Activated naive CD4-positive, alpha-beta T cell treated with anti-CD3 and anti-CD28 coated beads for 36 hours (primary cell): ENCODE measurements around the gene DPYSL4. TPM values are rescaled to one million over a fixed set of nuclear protein-coding genes. Genes with fewer than 3 reads are reported as not detected.
A peak's percentile ranks its signal among the peaks of the same experiment; 100 is the strongest.
"Not testable (repeated sequence)": the region's sequence is repeated elsewhere in the genome, so short reads cannot be mapped to it uniquely, and the experiment has no call there.

Experiments used
- CTCF ChIA-PET: fragments of 350-600 bp; sonication (Branson Sonifier 250); formaldehyde crosslinking; loops from one replicate; lab custom pipeline; 2021; ENCODE audit warnings: antibody characterized with exemption; lab: Charles Lee
- DNase-seq: peaks from one replicate; pipeline ENCODE4 v3.0.0-alpha.2; 2020
- H3K27ac Mint-ChIP-seq: one replicate; pipeline ENCODE4 v1.8.0; 2021; ENCODE audit warnings: mild to moderate bottlenecking, mixed read lengths
- H3K27me3 Mint-ChIP-seq: one replicate; pipeline ENCODE4 v1.8.0; 2021; ENCODE audit warnings: low read depth, mixed read lengths
- H3K36me3 Mint-ChIP-seq: one replicate; pipeline ENCODE4 v1.8.0; 2021; ENCODE audit warnings: low read depth, mixed read lengths
- H3K4me1 Mint-ChIP-seq: one replicate; pipeline ENCODE4 v1.8.0; 2021; ENCODE audit warnings: low read depth, mixed read lengths
- H3K4me3 Mint-ChIP-seq: one replicate; pipeline ENCODE4 v1.8.0; 2021; ENCODE audit warnings: mild to moderate bottlenecking, moderate library complexity, mixed read lengths
- H3K9me3 Mint-ChIP-seq: one replicate; pipeline ENCODE4 v1.8.0; 2021; ENCODE audit warnings: mixed read lengths
- intact Hi-C: fragments of 100-400 bp; cut with micrococcal nuclease; formaldehyde crosslinking; loops from one replicate; pipeline ENCODE4 v1.15.1; 2023
- total RNA-seq, 2 experiments: library from RNA; stranded (reverse); gene quantifications; one replicate each; pipeline ENCODE4 v1.2.3, GENCODE V29; 2021

The DPYSL4 gene
- total RNA-seq, 2 experiments from 2014 or later = 10.8 to 14.1 TPM

- peaks cover under 1% of the 10 kb centered on the region for H3K4me1 Mint-ChIP-seq
- intact Hi-C loops = no loop called here
- H3K36me3 Mint-ChIP-seq = no peaks in the 10 kb centered on the region
- no peak overlapping the region for H3K27ac Mint-ChIP-seq
- no peak overlapping the region for H3K4me3 Mint-ChIP-seq
- no peak for DNase-seq
- H3K9me3 Mint-ChIP-seq = no peaks in the 10 kb centered on the region
- CTCF ChIA-PET = no interaction called here
- no peaks in the 10 kb centered on the region for H3K27me3 Mint-ChIP-seq
Observed at GRCh38 chr10:132152896-132153580, 33.7 kb upstream of the DPYSL4 start.

- no peaks in the 10 kb centered on the region for H3K9me3 Mint-ChIP-seq
- H3K4me3 Mint-ChIP-seq = no peak overlapping the region
- H3K27ac Mint-ChIP-seq = no peak overlapping the region
- no peaks in the 10 kb centered on the region for H3K36me3 Mint-ChIP-seq
- CTCF ChIA-PET = no interaction called here
- intact Hi-C loops = no loop called here
- H3K27me3 Mint-ChIP-seq = no peaks in the 10 kb centered on the region
- no peak for DNase-seq
- peaks cover 5% of the 10 kb centered on the region for H3K4me1 Mint-ChIP-seq
Observed at GRCh38 chr10:132153616-132154217, 33.0 kb upstream of the DPYSL4 start.

DNA sequence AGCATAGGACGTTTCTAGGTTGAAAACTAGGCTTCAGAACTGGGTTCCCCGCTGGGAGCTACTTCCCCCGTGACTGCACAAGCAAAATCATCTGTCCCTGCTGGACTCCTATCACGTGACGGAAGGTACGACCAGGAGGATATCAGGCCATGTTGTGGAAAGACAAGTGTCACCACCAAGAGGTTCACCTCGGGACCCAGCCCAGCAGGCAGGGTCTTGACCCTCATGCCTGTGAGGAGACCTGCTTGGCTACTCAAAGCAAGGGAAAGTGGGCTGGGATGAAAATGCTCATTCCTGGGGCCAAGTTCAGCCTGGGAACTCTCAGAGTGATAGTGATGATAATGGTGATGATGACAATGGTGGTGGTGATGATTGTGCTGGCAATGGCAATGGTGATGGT lies 32.3 kb upstream of the DPYSL4 start:
- H3K36me3 Mint-ChIP-seq = no peaks in the 10 kb centered on the region
- CTCF ChIA-PET = no interaction called here
- H3K9me3 Mint-ChIP-seq = no peaks in the 10 kb centered on the region
- no peaks in the 10 kb centered on the region for H3K27me3 Mint-ChIP-seq
- peaks cover 11% of the 10 kb centered on the region for H3K4me1 Mint-ChIP-seq
- DNase-seq = no peak
- H3K27ac Mint-ChIP-seq = no peak overlapping the region
- H3K4me3 Mint-ChIP-seq = no peak overlapping the region
- intact Hi-C loops = no loop called here

DNA sequence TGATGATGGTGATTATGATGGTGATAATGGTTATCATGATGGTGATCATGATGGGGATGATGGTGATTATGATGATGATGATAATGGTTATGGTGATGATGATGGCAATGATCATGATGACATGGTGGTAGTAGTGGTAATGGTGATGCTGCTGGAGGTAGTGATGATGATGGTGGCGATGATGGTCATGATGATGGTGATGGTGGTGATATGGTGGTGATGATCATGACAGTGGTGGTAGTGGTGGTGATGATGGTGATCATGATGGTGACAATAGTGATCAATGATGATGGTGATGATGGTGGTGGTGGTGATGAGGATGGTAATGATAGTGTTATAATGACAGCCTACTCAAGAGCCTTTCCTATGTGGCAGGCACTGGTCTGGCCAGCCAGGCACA lies 31.8 kb upstream of the DPYSL4 start:
- Mint-ChIP-seq H3K4me1 (peaks cover 12% of the 10 kb centered on the region), H3K27me3 (no peaks in the 10 kb centered on the region), H3K9me3 (no peaks in the 10 kb centered on the region), H3K27ac (no peak overlapping the region), H3K4me3 (no peak overlapping the region), H3K36me3 (no peaks in the 10 kb centered on the region)
- DNase-seq = no peak
- intact Hi-C loops = loop anchor here (5.0 kb wide), 2 partner anchors 177 to 268 kb away; partner anchors contain the start of gene LRRC27
- CTCF ChIA-PET = no interaction called here

- intact Hi-C loops = loop anchor here (5.0 kb wide), 2 partner anchors 176 to 269 kb away; partner anchors contain the start of gene LRRC27
- CTCF ChIA-PET = no interaction called here
- H3K36me3 Mint-ChIP-seq = no peaks in the 10 kb centered on the region
Observed at GRCh38 chr10:132155723-132156381, 30.9 kb upstream of the DPYSL4 start.

GRCh38 chr10:132156382-132156781 lies 30.4 kb upstream of the DPYSL4 start:
- Mint-ChIP-seq H3K27me3 (no peaks in the 10 kb centered on the region), H3K27ac (no peak overlapping the region), H3K9me3 (no peaks in the 10 kb centered on the region), H3K4me3 (no peak overlapping the region), H3K4me1 (peaks cover 12% of the 10 kb centered on the region), H3K36me3 (no peaks in the 10 kb centered on the region)
- intact Hi-C loops = loop anchor here (5.0 kb wide), 2 partner anchors 176 to 269 kb away; partner anchors contain the start of gene LRRC27
- CTCF ChIA-PET = no interaction called here
- no peak for DNase-seq

More at GRCh38 chr10:132155723-132156381, 30.9 kb upstream of the DPYSL4 start:
- Mint-ChIP-seq H3K27me3 (no peaks in the 10 kb centered on the region), H3K27ac (no peak overlapping the region), H3K4me1 (peaks cover 12% of the 10 kb centered on the region), H3K9me3 (no peaks in the 10 kb centered on the region), H3K4me3 (no peak overlapping the region)
- DNase-seq = no peak

DNA sequence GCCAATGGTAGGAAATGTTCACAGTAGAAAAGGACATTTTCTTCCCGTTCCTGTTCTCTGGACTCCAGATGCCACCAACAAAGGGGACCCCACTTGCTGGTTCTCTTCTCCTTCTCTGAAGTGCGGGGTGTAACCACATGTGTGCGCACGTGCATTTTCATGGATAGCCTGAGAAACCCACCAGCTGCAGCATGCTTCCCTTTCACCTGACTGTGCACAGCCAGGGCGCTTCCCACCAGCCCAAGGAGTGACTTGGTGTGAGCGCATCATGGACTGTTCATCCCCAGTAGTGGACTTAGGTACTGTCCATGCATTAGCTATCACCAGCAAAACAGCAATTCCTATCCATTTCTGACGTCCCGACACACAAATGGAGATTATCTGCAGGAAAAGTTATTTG lies 29.6 kb upstream of the DPYSL4 start:
- intact Hi-C loops = loop anchor here (5.0 kb wide), 2 partner anchors 175 to 270 kb away; partner anchors contain the start of gene LRRC27
- CTCF ChIA-PET = interaction anchor here (1.2 kb wide), 1 partner anchor 271 kb away, joined by 3 read pairs; no protein-coding TSS in a partner anchor
- Mint-ChIP-seq H3K27ac (no peak overlapping the region), H3K4me3 (no peak overlapping the region), H3K9me3 (no peaks in the 10 kb centered on the region), H3K36me3 (no peaks in the 10 kb centered on the region), H3K4me1 (peaks cover 17% of the 10 kb centered on the region), H3K27me3 (no peaks in the 10 kb centered on the region)
- no peak for DNase-seq

DNA sequence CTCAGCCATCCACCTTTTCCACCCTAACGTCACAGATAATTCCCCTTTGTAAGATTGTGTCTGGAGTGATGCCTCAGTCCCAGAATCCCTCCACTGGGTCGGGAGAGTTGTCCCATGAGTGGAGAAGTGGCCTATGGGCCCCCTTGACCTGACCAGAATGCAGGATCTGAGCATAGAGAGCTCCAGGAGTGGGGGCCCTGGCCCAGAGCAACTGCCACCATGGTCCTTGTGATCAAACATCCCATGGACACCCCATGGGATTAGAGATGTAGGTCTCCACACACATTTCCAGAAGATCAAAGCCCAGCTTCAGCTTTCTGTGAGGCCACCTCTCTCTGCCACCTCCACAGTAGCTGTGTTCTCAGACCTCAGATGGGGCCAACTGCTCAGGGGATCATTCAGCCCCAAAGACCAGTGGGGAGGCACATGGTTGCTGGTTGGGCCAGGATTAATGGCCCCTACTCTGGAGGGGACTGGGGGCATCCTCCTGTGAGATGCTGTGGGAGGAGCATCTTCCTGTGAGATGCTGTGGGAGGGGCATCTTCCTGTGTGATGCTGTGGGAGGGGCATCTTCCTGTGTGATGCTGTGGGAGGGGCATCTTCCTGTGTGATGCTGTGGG lies 28.5 kb upstream of the DPYSL4 start:
- intact Hi-C loops = loop anchor here (1.0 to 5.0 kb wide), 4 partner anchors 17 to 379 kb away; partner anchors contain the start of genes INPP5A and LRRC27
- H3K27ac Mint-ChIP-seq = peak overlapping the region; percentile 67

DNA sequence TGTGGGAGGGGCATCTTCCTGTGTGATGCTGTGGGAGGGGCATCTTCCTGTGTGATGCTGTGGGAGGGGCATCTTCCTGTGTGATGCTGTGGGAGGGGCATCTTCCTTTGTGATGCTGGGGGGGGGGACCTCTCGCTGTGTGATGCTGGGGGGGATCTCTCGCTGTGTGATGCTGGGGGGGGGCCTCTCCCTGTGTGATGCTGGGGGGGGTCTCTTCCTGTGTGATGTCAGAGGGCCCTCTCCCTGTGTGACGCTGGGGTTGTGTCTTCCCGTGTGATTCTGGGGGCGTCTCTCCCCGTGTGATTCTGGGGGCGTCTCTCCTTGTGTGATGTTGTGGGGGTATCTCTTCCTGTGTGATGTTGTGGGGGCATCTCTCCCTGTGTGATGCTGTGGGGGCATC lies 27.9 kb upstream of the DPYSL4 start:
- peak; percentile 60 for DNase-seq
- H3K27ac Mint-ChIP-seq = peak overlapping the region; percentile 84
- CTCF ChIA-PET = no interaction called here
- no peaks in the 10 kb centered on the region for H3K27me3 Mint-ChIP-seq
- no peaks in the 10 kb centered on the region for H3K9me3 Mint-ChIP-seq
- intact Hi-C loops = loop anchor here (1.0 to 5.0 kb wide), 4 partner anchors 16 to 378 kb away; partner anchors contain the start of genes INPP5A and LRRC27
- peaks cover 30% of the 10 kb centered on the region for H3K4me1 Mint-ChIP-seq
- no peaks in the 10 kb centered on the region for H3K36me3 Mint-ChIP-seq
- H3K4me3 Mint-ChIP-seq = peak overlapping the region; percentile 25

More for the DNA sequence above, 28.5 kb upstream of the DPYSL4 start:
- Mint-ChIP-seq H3K4me3 (peak overlapping the region; percentile 7), H3K27me3 (no peaks in the 10 kb centered on the region), H3K4me1 (peaks cover 26% of the 10 kb centered on the region), H3K36me3 (no peaks in the 10 kb centered on the region), H3K9me3 (no peaks in the 10 kb centered on the region)
- CTCF ChIA-PET = interaction anchor here (1.2 kb wide), 1 partner anchor 273 kb away, joined by 3 read pairs; no protein-coding TSS in a partner anchor
- DNase-seq = peak; percentile 46

GRCh38 chr10:132159302-132160230 lies 27.2 kb upstream of the DPYSL4 start:
- H3K9me3 Mint-ChIP-seq, H3K27me3 Mint-ChIP-seq, H3K36me3 Mint-ChIP-seq, CTCF ChIA-PET: not testable (repeated sequence)
- Mint-ChIP-seq H3K4me3 (peak overlapping the region; percentile 11), H3K27ac (peak overlapping the region; percentile 84), H3K4me1 (peaks cover 34% of the 10 kb centered on the region)
- intact Hi-C loops = loop anchor here (2.0 to 10.0 kb wide), 4 partner anchors 15 to 272 kb away; partner anchors contain the start of gene LRRC27
- peak; percentile 70 for DNase-seq

DNA sequence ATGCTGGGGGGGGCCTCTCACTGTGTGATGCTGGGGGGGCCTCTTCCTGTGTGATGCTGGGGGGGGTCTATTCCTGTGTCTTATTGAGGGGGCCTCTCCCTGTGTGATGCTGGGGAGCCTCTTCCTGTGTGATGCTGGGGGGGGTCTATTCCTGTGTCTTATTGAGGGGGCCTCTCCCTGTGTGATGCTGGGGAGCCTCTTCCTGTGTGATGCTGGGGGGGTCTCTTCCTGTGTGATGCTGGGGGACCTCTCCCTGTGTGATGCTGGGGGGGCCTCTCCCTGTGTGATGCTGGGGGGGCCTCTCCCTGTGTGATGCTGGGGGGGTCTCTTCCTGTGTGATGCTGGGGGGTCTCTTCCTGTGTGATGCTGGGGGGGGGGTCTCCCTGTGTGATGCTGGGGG lies 26.5 kb upstream of the DPYSL4 start:
- intact Hi-C loops = loop anchor here (10.0 kb wide), 1 partner anchor 65 kb away; no protein-coding TSS in a partner anchor
- H3K36me3 Mint-ChIP-seq, H3K27me3 Mint-ChIP-seq, H3K4me3 Mint-ChIP-seq, CTCF ChIA-PET, H3K9me3 Mint-ChIP-seq: not testable (repeated sequence)
- Mint-ChIP-seq H3K4me1 (peaks cover 34% of the 10 kb centered on the region), H3K27ac (peak overlapping the region; percentile 84)
- peak; percentile 30 for DNase-seq
